GM12892 (cell line): ENCODE data around the gene CHRND.

Experiments used
- POLR2A ChIP-seq: IDR thresholded peaks from 2 replicates; pipeline ENCODE4 v1.6.1; 2011; ENCODE audit warnings: low read depth, low read length, control low read depth
- POLR2AphosphoS5 ChIP-seq: IDR thresholded peaks from 2 replicates; pipeline ENCODE4 v1.6.1; 2011; ENCODE audit warnings: low read depth, low read length, control low read depth

DNA sequence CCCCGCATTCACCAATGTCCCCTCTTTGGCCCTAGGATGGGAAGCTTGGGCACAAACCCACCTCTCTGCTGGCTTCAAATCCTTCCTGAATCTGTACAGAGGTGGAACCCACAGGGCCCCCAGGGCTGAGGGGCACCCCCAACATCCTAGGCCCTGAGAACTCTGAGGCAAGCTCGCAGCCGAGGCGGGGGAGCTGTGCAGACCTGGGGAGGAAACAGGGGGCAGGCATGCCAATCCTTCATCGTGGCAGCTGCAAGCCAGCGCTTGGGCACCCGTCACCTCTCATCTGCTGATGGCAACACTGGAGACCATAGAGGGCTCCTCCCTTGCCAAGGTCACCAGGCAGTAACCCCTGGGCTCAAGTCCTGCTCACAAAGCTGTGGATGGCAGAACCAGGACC, 49.2 kb upstream of the CHRND start:
- TF ChIP-seq POLR2A (no peak), POLR2AphosphoS5 (no peak)
